Central memory CD4-positive, alpha-beta T cell (primary cell): ENCODE results near the gene RCOR1.

Experiments used
- DNase-seq: peaks from one replicate; pipeline ENCODE4 v3.0.0; 2022

Gene RCOR1

GRCh38 chr14:102778338-102779083 lies 186.1 kb downstream of the RCOR1 start:
- peak; percentile 36 for DNase-seq

- no peak for DNase-seq
Measured at GRCh38 chr14:102779084-102779462, 186.6 kb downstream of the RCOR1 start.

DNA sequence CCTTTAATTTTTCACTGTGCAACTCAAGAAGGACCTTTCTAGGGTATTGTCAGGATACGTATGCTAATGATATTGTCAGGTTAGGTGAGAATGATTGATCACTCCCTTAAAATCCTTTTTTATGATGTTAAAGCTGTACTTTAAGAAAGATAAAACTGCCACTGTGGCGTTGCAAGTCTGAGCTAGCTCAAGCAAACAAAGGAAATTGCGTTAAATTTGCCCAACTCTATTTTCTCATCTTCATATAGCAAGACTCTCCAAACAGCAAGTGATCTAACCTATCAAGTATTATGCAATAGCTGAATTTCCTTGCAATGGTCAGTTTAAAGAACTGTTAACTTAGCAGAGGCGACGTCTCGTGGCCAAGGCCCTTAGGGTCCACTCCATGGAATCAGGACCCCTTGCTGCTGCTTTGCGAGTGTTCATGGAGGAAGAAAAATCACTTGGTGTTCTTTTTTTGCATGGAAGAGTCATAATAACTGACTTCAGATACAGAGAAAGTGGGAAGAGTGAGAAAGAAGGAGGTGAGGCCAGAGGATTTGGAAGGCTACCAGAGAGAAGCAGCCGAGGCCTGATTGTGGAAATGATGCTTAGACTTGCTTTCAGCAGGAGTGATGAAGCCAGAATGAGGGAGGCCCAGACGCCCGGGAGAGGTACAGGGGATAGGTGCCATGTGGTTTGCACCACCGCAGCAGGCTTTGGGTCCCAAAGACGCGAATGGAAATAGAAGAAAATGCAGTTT lies 187.3 kb downstream of the RCOR1 start:
- DNase-seq = no peak
